Left hindlimb (tissue), 1 donor: ENCODE data around the gene PTGDS.

Source experiments
- DNase-seq: peaks from one replicate; pipeline ENCODE4 v3.0.0-alpha.2; 2018

Gene PTGDS

GRCh38 chr9:137026828-137027227 is 49.5 kb downstream of the PTGDS start:
- DNase-seq, result no peak

- DNase-seq, result no peak
Observed at GRCh38 chr9:137027369-137028262, 50.3 kb downstream of the PTGDS start, which contains the start of gene ABCA2. ABCA2 (minus strand) TSS chr9:137028237; CDS start chr9:137028140, 97 bp downstream.

- no peak for DNase-seq
Observed at GRCh38 chr9:137028263-137029057, 51.2 kb downstream of the PTGDS start.

GRCh38 chr9:137029058-137029936 is 52.0 kb downstream of the PTGDS start:
- DNase-seq, result no peak

GRCh38 chr9:137030006-137030405 is 52.7 kb downstream of the PTGDS start:
- no peak for DNase-seq

GRCh38 chr9:137030538-137031527 is 53.5 kb downstream of the PTGDS start:
- no peak for DNase-seq
